Neuronal stem cell (in vitro differentiated cells): ENCODE results near the gene ASPDH.

Experiments
- DNase-seq: peaks from one replicate; pipeline ENCODE4 v3.0.0-alpha.2; 2013; ENCODE audit warnings: low spot score
- H2AFZ ChIP-seq: one replicate; pipeline ENCODE4 v1.6.1; 2013; ENCODE audit warnings: mild to moderate bottlenecking, low read length, inconsistent platforms
- H2AK5ac ChIP-seq: 2 replicates; pipeline ENCODE4 v1.6.1; 2013; ENCODE audit warnings: low read depth, mild to moderate bottlenecking, inconsistent platforms, low read length, moderate library complexity, mixed read lengths
- H2BK120ac ChIP-seq: 2 replicates; pipeline ENCODE4 v1.6.1; 2013; ENCODE audit warnings: low read depth, mild to moderate bottlenecking, inconsistent platforms, low read length, moderate library complexity, mixed read lengths
- H2BK12ac ChIP-seq: one replicate; pipeline ENCODE4 v1.6.1; 2013; ENCODE audit warnings: low read length, inconsistent platforms
- H2BK15ac ChIP-seq: 2 replicates; pipeline ENCODE4 v1.6.1; 2013; ENCODE audit warnings: mild to moderate bottlenecking, low read length, inconsistent platforms, mixed read lengths
- H2BK5ac ChIP-seq: one replicate; pipeline ENCODE4 v1.6.1; 2013; ENCODE audit warnings: inconsistent platforms, mild to moderate bottlenecking, low read length, moderate library complexity
- H3K14ac ChIP-seq: one replicate; pipeline ENCODE4 v1.6.1; 2013; ENCODE audit warnings: low read length, inconsistent platforms
- H3K18ac ChIP-seq: 2 replicates; pipeline ENCODE4 v1.6.1; 2013; ENCODE audit warnings: low read length, inconsistent platforms
- H3K23ac ChIP-seq: 2 replicates; pipeline ENCODE4 v1.6.1; 2013; ENCODE audit warnings: low read depth, mild to moderate bottlenecking, mixed read lengths, low read length, inconsistent platforms; ENCODE audit not compliant: poor library complexity
- H3K27ac ChIP-seq: replicated peaks from 3 replicates; pipeline ENCODE4 v1.5.1; 2013; ENCODE audit warnings: low read length, inconsistent platforms
- H3K27me3 ChIP-seq, 3 experiments: 2 replicates each; pipeline ENCODE4 v1.6.1; 2013; ENCODE audit warnings: low read length in 3 of 3, mild to moderate bottlenecking in 2 of 3, inconsistent platforms in 1 of 3, low read depth in 1 of 3, mixed read lengths in 1 of 3, moderate library complexity in 1 of 3; ENCODE audit not compliant: control insufficient read depth in 3 of 3, insufficient read depth in 3 of 3
- H3K36me3 ChIP-seq, 2 donors: replicated peaks in 1 of 2; 2 replicates each; pipeline ENCODE4 v1.6.1; 2013; ENCODE audit warnings: low read length in 2 of 2; ENCODE audit not compliant: control insufficient read depth in 2 of 2, insufficient read depth in 2 of 2
- H3K4ac ChIP-seq: 2 replicates; pipeline ENCODE4 v1.6.1; 2013; ENCODE audit warnings: inconsistent platforms, mild to moderate bottlenecking, low read length, moderate library complexity
- H3K4me1 ChIP-seq, 2 donors: 1 replicate in 1 of 2; 2 replicates in 1 of 2; pipeline ENCODE4 v1.6.1; 2013; ENCODE audit warnings: low read length in 2 of 2, low read depth in 1 of 2; ENCODE audit not compliant: control insufficient read depth in 2 of 2, insufficient read depth in 1 of 2
- H3K4me2 ChIP-seq: one replicate; pipeline ENCODE4 v1.6.1; 2013; ENCODE audit warnings: mild to moderate bottlenecking, low read length, inconsistent platforms; ENCODE audit not compliant: insufficient read depth, poor library complexity, severe bottlenecking
- H3K4me3 ChIP-seq, 2 donors: 2 replicates each; pipeline ENCODE4 v1.5.1; 2013; ENCODE audit warnings: low read length in 2 of 2, mild to moderate bottlenecking in 2 of 2, inconsistent platforms in 1 of 2, moderate library complexity in 1 of 2
- H3K79me1 ChIP-seq: one replicate; pipeline ENCODE4 v1.6.1; 2013; ENCODE audit warnings: low read depth, mild to moderate bottlenecking, inconsistent platforms, low read length, moderate library complexity
- H3K9ac ChIP-seq: one replicate; pipeline ENCODE4 v1.6.1; 2013; ENCODE audit warnings: mild to moderate bottlenecking, low read depth, low read length, inconsistent platforms; ENCODE audit not compliant: poor library complexity
- H3K9me3 ChIP-seq, 2 donors: replicated peaks in 1 of 2; 2 replicates each; pipeline versions ENCODE3 to v1.6.1; 2013; ENCODE audit warnings: low read length in 2 of 2, mild to moderate bottlenecking in 2 of 2, inconsistent platforms in 1 of 2, low read depth in 1 of 2, mixed read lengths in 1 of 2, moderate library complexity in 1 of 2; ENCODE audit not compliant: control insufficient read depth in 2 of 2, insufficient read depth in 1 of 2
- H4K8ac ChIP-seq: one replicate; pipeline ENCODE4 v1.6.1; 2013; ENCODE audit warnings: low read depth, mild to moderate bottlenecking, inconsistent platforms, low read length, moderate library complexity
- H4K91ac ChIP-seq: one replicate; pipeline ENCODE4 v1.6.1; 2013; ENCODE audit warnings: low read length, low read depth, mild to moderate bottlenecking, inconsistent platforms; ENCODE audit not compliant: poor library complexity
- WGBS, 2 donors: extraction: QIAGEN DNeasy Blood & Tissue Kit; methylation state at CpG; one replicate each; pipeline ENCODE4 v1.1.7; 2013; ENCODE audit warnings: missing lambda C conversion rate in 2 of 2, mixed read lengths in 1 of 2; ENCODE audit not compliant: insufficient read length in 2 of 2, insufficient replicate concordance in 1 of 2; ENCODE audit errors: extremely low coverage in 2 of 2; 5-methylcytosine and 5-hydroxymethylcytosine counted together

ASPDH gene

GRCh38 chr19:50465000-50465399 lies 48.7 kb downstream of the ASPDH start:
- peak overlapping the region; percentile 80 for H3K18ac ChIP-seq
- peak overlapping the region; percentile 0 for H2BK12ac ChIP-seq
- H3K4me3 ChIP-seq = no peak overlapping the region
- no peak overlapping the region for H2BK120ac ChIP-seq
- no peaks in the 10 kb centered on the region for H3K36me3 ChIP-seq
- H4K8ac ChIP-seq = no peak overlapping the region
- no peak for DNase-seq
- no peak overlapping the region for H3K4ac ChIP-seq
- H2AFZ ChIP-seq = no peak overlapping the region
- H3K4me2 ChIP-seq = no peak overlapping the region
- H2AK5ac ChIP-seq = peak overlapping the region; percentile 99
- no peak overlapping the region for H4K91ac ChIP-seq
- H3K9me3 ChIP-seq = no peaks in the 10 kb centered on the region
- no peak overlapping the region for H3K27ac ChIP-seq
- no peak overlapping the region for H3K23ac ChIP-seq
- peak overlapping the region; percentile 75 for H2BK5ac ChIP-seq
- H2BK15ac ChIP-seq = peak overlapping the region; percentile 62
- no peak overlapping the region for H3K14ac ChIP-seq
- H3K4me1 ChIP-seq = peaks cover 13 to 14% of the 10 kb centered on the region in 2 donors
- peak overlapping the region; percentile 10 for H3K9ac ChIP-seq
- peaks cover 2% of the 10 kb centered on the region for H3K79me1 ChIP-seq
- peaks cover 0 to 7% (median 0%) of the 10 kb centered on the region in 3 experiments for H3K27me3 ChIP-seq
- WGBS, 2 donors = no CpG with 5 or more reads among the region's 13 CpGs

GRCh38 chr19:50464348-50464747 lies 49.4 kb downstream of the ASPDH start:
- WGBS, 2 donors = no CpG with 5 or more reads among the region's 19 CpGs
- peaks cover 13 to 14% of the 10 kb centered on the region in 2 donors for H3K4me1 ChIP-seq

GRCh38 chr19:50462970-50463369 lies 50.7 kb downstream of the ASPDH start:
- Histone ChIP-seq H2BK12ac (no peak overlapping the region), H3K36me3 (no peaks in the 10 kb centered on the region), H3K4me3 (no peak overlapping the region), H3K14ac (no peak overlapping the region), H4K8ac (no peak overlapping the region), H3K23ac (no peak overlapping the region), H2AK5ac (no peak overlapping the region), H3K79me1 (peaks cover 2% of the 10 kb centered on the region), H3K9me3 (no peaks in the 10 kb centered on the region), H3K9ac (no peak overlapping the region), H3K27me3 (no peaks in the 10 kb centered on the region), H2AFZ (no peak overlapping the region), H2BK5ac (no peak overlapping the region), H3K27ac (no peak overlapping the region), H3K18ac (no peak overlapping the region), H3K4me1 (peaks cover 13 to 14% of the 10 kb centered on the region in 2 donors), H2BK15ac (peak overlapping the region; percentile 33), H4K91ac (no peak overlapping the region), H2BK120ac (no peak overlapping the region), H3K4ac (no peak overlapping the region), H3K4me2 (no peak overlapping the region)
- no peak for DNase-seq
- WGBS, 2 donors = no CpG with 5 or more reads among the region's 7 CpGs

More at GRCh38 chr19:50464348-50464747, 49.4 kb downstream of the ASPDH start:
- Histone ChIP-seq H3K4me2 (no peak overlapping the region), H2BK15ac (peak overlapping the region; percentile 62), H3K23ac (peak overlapping the region; percentile 22), H3K36me3 (no peaks in the 10 kb centered on the region), H3K27ac (no peak overlapping the region), H2BK12ac (no peak overlapping the region), H2AFZ (no peak overlapping the region), H3K9ac (no peak overlapping the region), H3K79me1 (peaks cover 2% of the 10 kb centered on the region), H4K8ac (no peak overlapping the region), H2BK120ac (no peak overlapping the region), H3K4me3 (peak overlapping the region in 1 of 2 donors; percentile 46), H3K18ac (peak overlapping the region; percentile 2), H2BK5ac (no peak overlapping the region), H3K27me3 (peaks cover 0 to 6% (median 0%) of the 10 kb centered on the region in 3 experiments), H3K14ac (no peak overlapping the region), H3K9me3 (no peaks in the 10 kb centered on the region), H3K4ac (no peak overlapping the region), H4K91ac (no peak overlapping the region), H2AK5ac (peak overlapping the region; percentile 99)
- DNase-seq = no peak
